HEK293 (cell line): ENCODE measurements around the gene ERG.

Experiments
- CTCF ChIA-PET: fragments of 350-600 bp; formaldehyde crosslinking; extraction: SDS; loops from one replicate; lab custom pipeline; 2021; ENCODE audit warnings: antibody characterized with exemption; lab: Yijun Ruan, JAX
- POLR2A ChIA-PET: fragments of 300-600 bp; formaldehyde crosslinking; extraction: SDS; loops from one replicate; lab custom pipeline; 2020; ENCODE audit warnings: antibody characterized with exemption, inconsistent platforms; lab: Yijun Ruan, JAX
- H3K27ac ChIP-seq: fragments of 200-500 bp; sonication (Bioruptor generic); 2 replicates; pipeline ENCODE4 v1.5.1; 2014; ENCODE audit warnings: low read depth, low read length, control low read depth, inconsistent platforms; ENCODE audit errors: extremely low read depth
- H3K36me3 ChIP-seq, 2 experiments: fragments of 200-500 bp in 1 of 2; sonication (Bioruptor generic) in 1 of 2; 1 replicate in 1 of 2; 2 replicates in 1 of 2; pipeline ENCODE4 v1.5.1; 2014 to 2017; ENCODE audit warnings: inconsistent platforms in 2 of 2, low read length in 2 of 2; ENCODE audit not compliant: control insufficient read depth in 2 of 2, insufficient read depth in 1 of 2
- H3K4me1 ChIP-seq: fragments of 200-500 bp; sonication (Bioruptor generic); 2 replicates; pipeline ENCODE4 v1.5.1; 2014; ENCODE audit warnings: mild to moderate bottlenecking, low read length, inconsistent platforms; ENCODE audit not compliant: control insufficient read depth, insufficient read depth
- H3K4me3 ChIP-seq: 2 replicates; pipeline ENCODE4 v1.5.1; 2011; ENCODE audit warnings: low read depth, mild to moderate bottlenecking, control low read depth, low read length, moderate library complexity
- H3K9me3 ChIP-seq: fragments of 200-500 bp; sonication (Bioruptor generic); 2 replicates; pipeline ENCODE4 v1.5.1; 2014; ENCODE audit warnings: low read depth, low read length, inconsistent platforms; ENCODE audit not compliant: control insufficient read depth, insufficient read depth
- GFI1B ChIP-seq: fragments of 450-650 bp; formaldehyde crosslinking; IDR thresholded peaks from 2 replicates; pipeline ENCODE4 v1.5.1; 2016; ENCODE audit warnings: missing biosample characterization, missing genetic modification characterization
- KLF1 ChIP-seq: fragments of 450-650 bp; formaldehyde crosslinking; IDR thresholded peaks from 2 replicates; pipeline ENCODE4 v1.5.1; 2016; ENCODE audit warnings: missing biosample characterization, missing genetic modification characterization
- MEIS1 ChIP-seq: sonication (generic); formaldehyde crosslinking; IDR thresholded peaks from 2 replicates; pipeline ENCODE4 v1.8.1; 2022; ENCODE audit warnings: missing genetic modification reagents, mild to moderate bottlenecking, borderline replicate concordance
- SCRT2 ChIP-seq: fragments of 450-650 bp; formaldehyde crosslinking; IDR thresholded peaks from 2 replicates; pipeline ENCODE4 v1.5.1; 2016; ENCODE audit warnings: missing biosample characterization, missing genetic modification characterization
- ZNF10 ChIP-seq: fragments of 450-650 bp; formaldehyde crosslinking; IDR thresholded peaks from 2 replicates; pipeline ENCODE4 v1.5.1; 2017; ENCODE audit warnings: missing biosample characterization, missing genetic modification characterization
- ZNF112 ChIP-seq: fragments of 450-650 bp; formaldehyde crosslinking; IDR thresholded peaks from 2 replicates; pipeline ENCODE4 v1.5.0; 2017; ENCODE audit warnings: missing biosample characterization, missing genetic modification characterization
- ZNF184 ChIP-seq: fragments of 450-650 bp; IDR thresholded peaks from 2 replicates; pipeline ENCODE4 v1.5.1; 2018; ENCODE audit warnings: missing biosample characterization, mild to moderate bottlenecking, missing genetic modification characterization
- ZNF202 ChIP-seq: fragments of 450-650 bp; formaldehyde crosslinking; IDR thresholded peaks from 2 replicates; pipeline ENCODE4 v1.5.1; 2016; ENCODE audit warnings: missing biosample characterization, missing genetic modification characterization, borderline replicate concordance
- ZNF248 ChIP-seq: fragments of 450-650 bp; formaldehyde crosslinking; IDR thresholded peaks from 2 replicates; pipeline ENCODE4 v1.5.1; 2017; ENCODE audit warnings: missing biosample characterization, missing genetic modification characterization
- ZNF324 ChIP-seq: fragments of 450-650 bp; formaldehyde crosslinking; IDR thresholded peaks from 2 replicates; pipeline ENCODE4 v1.5.1; 2016; ENCODE audit warnings: missing biosample characterization, missing genetic modification characterization
- ZNF354C ChIP-seq: fragments of 450-650 bp; formaldehyde crosslinking; IDR thresholded peaks from 2 replicates; pipeline ENCODE4 v1.5.1; 2016; ENCODE audit warnings: missing biosample characterization, missing genetic modification characterization, low read depth, borderline replicate concordance
- ZNF48 ChIP-seq: fragments of 450-650 bp; formaldehyde crosslinking; IDR thresholded peaks from 2 replicates; pipeline ENCODE4 v1.5.1; 2016; ENCODE audit warnings: missing biosample characterization, missing genetic modification characterization
- ZNF549 ChIP-seq: fragments of 450-650 bp; IDR thresholded peaks from 2 replicates; pipeline ENCODE4 v1.5.1; 2018; ENCODE audit warnings: missing biosample characterization, missing genetic modification characterization, mild to moderate bottlenecking, inconsistent platforms, moderate library complexity
- ZNF629 ChIP-seq: fragments of 450-650 bp; formaldehyde crosslinking; IDR thresholded peaks from 2 replicates; pipeline ENCODE4 v1.5.1; 2017; ENCODE audit warnings: missing biosample characterization, missing genetic modification characterization
- ZNF701 ChIP-seq: fragments of 450-650 bp; formaldehyde crosslinking; IDR thresholded peaks from 2 replicates; pipeline ENCODE4 v1.5.1; 2016; ENCODE audit warnings: missing biosample characterization, missing genetic modification characterization
- ZXDB ChIP-seq: fragments of 450-650 bp; formaldehyde crosslinking; IDR thresholded peaks from 2 replicates; pipeline ENCODE4 v1.5.1; 2016; ENCODE audit warnings: missing biosample characterization, missing genetic modification characterization
- TF ChIP-seq, protein P1 (sequence below): fragments of 450-650 bp; formaldehyde crosslinking; IDR thresholded peaks from 2 replicates; pipeline ENCODE4 v1.5.1; 2016; ENCODE audit warnings: missing biosample characterization, missing genetic modification characterization
- TF ChIP-seq, protein P2 (sequence below): fragments of 450-650 bp; formaldehyde crosslinking; IDR thresholded peaks from 2 replicates; pipeline ENCODE4 v1.5.1; 2016; ENCODE audit warnings: missing biosample characterization, missing genetic modification characterization
- TF ChIP-seq, protein P3 (sequence below): fragments of 450-650 bp; formaldehyde crosslinking; IDR thresholded peaks from 2 replicates; pipeline ENCODE4; 2016; ENCODE audit warnings: missing biosample characterization, missing genetic modification characterization
- TF ChIP-seq, protein P4 (sequence below): fragments of 450-650 bp; formaldehyde crosslinking; IDR thresholded peaks from 2 replicates; pipeline ENCODE4 v1.5.1; 2016; ENCODE audit warnings: missing biosample characterization, missing genetic modification characterization

Gene ERG

DNA sequence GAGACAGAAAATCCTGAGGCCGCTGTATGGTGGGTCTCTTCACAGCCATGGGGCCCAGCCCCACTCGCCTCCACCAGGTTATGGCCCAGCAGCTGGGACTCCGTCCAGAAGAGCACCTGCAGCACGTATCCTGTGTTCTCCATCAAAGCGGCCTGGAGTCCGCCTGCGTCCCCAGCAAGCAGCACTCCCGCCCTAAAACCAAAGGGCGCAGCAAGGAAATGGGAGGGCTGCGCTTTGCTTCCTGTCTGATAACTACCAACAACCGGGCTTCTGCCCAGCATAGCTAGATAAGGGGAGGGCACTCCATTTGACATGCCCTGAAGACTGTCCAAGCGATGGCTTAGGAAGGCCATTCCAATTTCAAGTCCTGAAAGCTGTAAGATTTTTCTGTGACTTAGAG lies 121.6 kb downstream of the ERG start:
- Histone ChIP-seq H3K27ac (no peak overlapping the region), H3K9me3 (no peaks in the 10 kb centered on the region), H3K4me1 (no peaks in the 10 kb centered on the region), H3K36me3 (no peaks in the 10 kb centered on the region), H3K4me3 (no peak overlapping the region)
- no peak for TF ChIP-seq ZNF549
- TF ChIP-seq, protein P1, sequence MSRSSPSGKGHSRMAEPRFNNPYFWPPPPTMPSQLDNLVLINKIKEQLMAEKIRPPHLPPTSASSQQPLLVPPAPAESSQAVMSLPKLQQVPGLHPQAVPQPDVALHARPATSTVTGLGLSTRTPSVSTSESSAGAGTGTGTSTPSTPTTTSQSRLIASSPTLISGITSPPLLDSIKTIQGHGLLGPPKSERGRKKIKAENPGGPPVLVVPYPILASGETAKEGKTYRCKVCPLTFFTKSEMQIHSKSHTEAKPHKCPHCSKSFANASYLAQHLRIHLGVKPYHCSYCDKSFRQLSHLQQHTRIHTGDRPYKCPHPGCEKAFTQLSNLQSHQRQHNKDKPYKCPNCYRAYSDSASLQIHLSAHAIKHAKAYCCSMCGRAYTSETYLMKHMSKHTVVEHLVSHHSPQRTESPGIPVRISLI: no peak
- TF ChIP-seq, protein P2, sequence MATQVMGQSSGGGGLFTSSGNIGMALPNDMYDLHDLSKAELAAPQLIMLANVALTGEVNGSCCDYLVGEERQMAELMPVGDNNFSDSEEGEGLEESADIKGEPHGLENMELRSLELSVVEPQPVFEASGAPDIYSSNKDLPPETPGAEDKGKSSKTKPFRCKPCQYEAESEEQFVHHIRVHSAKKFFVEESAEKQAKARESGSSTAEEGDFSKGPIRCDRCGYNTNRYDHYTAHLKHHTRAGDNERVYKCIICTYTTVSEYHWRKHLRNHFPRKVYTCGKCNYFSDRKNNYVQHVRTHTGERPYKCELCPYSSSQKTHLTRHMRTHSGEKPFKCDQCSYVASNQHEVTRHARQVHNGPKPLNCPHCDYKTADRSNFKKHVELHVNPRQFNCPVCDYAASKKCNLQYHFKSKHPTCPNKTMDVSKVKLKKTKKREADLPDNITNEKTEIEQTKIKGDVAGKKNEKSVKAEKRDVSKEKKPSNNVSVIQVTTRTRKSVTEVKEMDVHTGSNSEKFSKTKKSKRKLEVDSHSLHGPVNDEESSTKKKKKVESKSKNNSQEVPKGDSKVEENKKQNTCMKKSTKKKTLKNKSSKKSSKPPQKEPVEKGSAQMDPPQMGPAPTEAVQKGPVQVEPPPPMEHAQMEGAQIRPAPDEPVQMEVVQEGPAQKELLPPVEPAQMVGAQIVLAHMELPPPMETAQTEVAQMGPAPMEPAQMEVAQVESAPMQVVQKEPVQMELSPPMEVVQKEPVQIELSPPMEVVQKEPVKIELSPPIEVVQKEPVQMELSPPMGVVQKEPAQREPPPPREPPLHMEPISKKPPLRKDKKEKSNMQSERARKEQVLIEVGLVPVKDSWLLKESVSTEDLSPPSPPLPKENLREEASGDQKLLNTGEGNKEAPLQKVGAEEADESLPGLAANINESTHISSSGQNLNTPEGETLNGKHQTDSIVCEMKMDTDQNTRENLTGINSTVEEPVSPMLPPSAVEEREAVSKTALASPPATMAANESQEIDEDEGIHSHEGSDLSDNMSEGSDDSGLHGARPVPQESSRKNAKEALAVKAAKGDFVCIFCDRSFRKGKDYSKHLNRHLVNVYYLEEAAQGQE: no peak
- TF ChIP-seq, protein P3, sequence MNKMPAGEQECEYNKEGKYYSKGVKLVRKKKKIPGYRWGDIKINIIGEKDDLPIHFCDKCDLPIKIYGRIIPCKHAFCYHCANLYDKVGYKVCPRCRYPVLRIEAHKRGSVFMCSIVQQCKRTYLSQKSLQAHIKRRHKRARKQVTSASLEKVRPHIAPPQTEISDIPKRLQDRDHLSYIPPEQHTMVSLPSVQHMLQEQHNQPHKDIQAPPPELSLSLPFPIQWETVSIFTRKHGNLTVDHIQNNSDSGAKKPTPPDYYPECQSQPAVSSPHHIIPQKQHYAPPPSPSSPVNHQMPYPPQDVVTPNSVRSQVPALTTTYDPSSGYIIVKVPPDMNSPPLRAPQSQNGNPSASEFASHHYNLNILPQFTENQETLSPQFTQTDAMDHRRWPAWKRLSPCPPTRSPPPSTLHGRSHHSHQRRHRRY (tag by site-specific recombination): no peak
- TF ChIP-seq ZNF184 (tag by site-specific recombination): no peak
- POLR2A ChIA-PET: no interaction called here
- CTCF ChIA-PET: interaction anchor here (0.6 to 0.7 kb wide), 2 partner anchors 433 to 539 kb away, joined by 3 read pairs; no protein-coding TSS in a partner anchor

DNA sequence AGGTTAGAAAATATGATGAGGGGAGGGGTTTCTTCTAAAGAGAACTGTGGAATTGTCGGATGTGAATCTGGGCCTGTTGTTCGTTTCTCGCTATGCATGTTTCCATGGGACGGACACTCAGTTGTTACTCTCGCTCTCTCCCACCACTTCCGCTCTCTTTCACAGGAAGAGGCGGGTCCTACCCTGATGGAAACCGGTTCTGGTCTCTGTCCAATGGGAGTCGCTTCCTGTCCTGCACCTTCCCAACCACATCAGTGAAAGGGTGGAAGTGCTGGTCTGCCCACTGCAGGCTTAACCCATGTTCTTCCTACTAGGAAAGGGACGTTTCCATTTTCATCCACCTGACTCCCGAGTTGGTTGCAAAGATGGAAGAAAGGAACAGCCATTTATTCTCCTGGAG lies 122.0 kb downstream of the ERG start:
- Histone ChIP-seq H3K9me3 (no peaks in the 10 kb centered on the region), H3K4me3 (no peak overlapping the region), H3K27ac (no peak overlapping the region), H3K4me1 (no peaks in the 10 kb centered on the region), H3K36me3 (no peaks in the 10 kb centered on the region)
- no peak for TF ChIP-seq ZNF248 (tag by site-specific recombination)
- TF ChIP-seq ZNF112: no peak
- no peak for TF ChIP-seq ZNF629 (tag by site-specific recombination)
- TF ChIP-seq ZNF354C (tag by site-specific recombination): no peak
- TF ChIP-seq, protein P4, sequence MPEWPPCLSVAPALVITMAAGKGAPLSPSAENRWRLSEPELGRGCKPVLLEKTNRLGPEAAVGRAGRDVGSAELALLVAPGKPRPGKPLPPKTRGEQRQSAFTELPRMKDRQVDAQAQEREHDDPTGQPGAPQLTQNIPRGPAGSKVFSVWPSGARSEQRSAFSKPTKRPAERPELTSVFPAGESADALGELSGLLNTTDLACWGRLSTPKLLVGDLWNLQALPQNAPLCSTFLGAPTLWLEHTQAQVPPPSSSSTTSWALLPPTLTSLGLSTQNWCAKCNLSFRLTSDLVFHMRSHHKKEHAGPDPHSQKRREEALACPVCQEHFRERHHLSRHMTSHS: no peak
- TF ChIP-seq ZNF10 (tag by site-specific recombination): no peak
- TF ChIP-seq KLF1 (tag by site-specific recombination): no peak
- no peak for TF ChIP-seq SCRT2 (tag by site-specific recombination)
- no peak for TF ChIP-seq GFI1B (tag by site-specific recombination)
- no peak for TF ChIP-seq ZNF701
- TF ChIP-seq ZNF202 (tag by site-specific recombination): no peak
- no peak for TF ChIP-seq MEIS1 (CRISPR knock-in tag)
- no peak for TF ChIP-seq ZNF324 (tag by site-specific recombination)
- no peak for TF ChIP-seq ZXDB
- no peak for TF ChIP-seq ZNF48 (tag by site-specific recombination)
- ChIA-PET CTCF (interaction anchor here (0.7 kb wide), 1 partner anchor 538 kb away, joined by 3 read pairs; no protein-coding TSS in a partner anchor), POLR2A (no interaction called here)
